ENCODE data around the gene TMEM18.
"Not testable (repeated sequence)": the region's sequence is repeated elsewhere in the genome, so short reads cannot be mapped to it uniquely, and the experiment has no call there.

TMEM18 gene

GRCh38 chr2:689237-689636 is 12.0 kb upstream of the TMEM18 start:
- DNase-seq (ENCODE audit: extremely low read depth, low read depth): no peak
- no peak overlapping the region for H3K4me3 ChIP-seq (replicated peaks; ENCODE audit: low read depth, low read length)
- no peak for TF ChIP-seq CTCF (IDR thresholded peaks at IDR 0.05; ENCODE audit: low read depth, low read length, missing control alignments)

- no peak for DNase-seq (ENCODE audit: extremely low read depth, low read depth)
- no peak overlapping the region for H3K4me3 ChIP-seq (replicated peaks; ENCODE audit: low read depth, low read length)
- TF ChIP-seq CTCF (IDR thresholded peaks at IDR 0.05; ENCODE audit: low read depth, low read length, missing control alignments): no peak
These were observed 11.4 kb upstream of the TMEM18 start for GRCh38 chr2:688504-689076.

- no peak overlapping the region for H3K4me3 ChIP-seq (replicated peaks; ENCODE audit: low read depth, low read length)
- DNase-seq (ENCODE audit: extremely low read depth, low read depth): no peak
- no peak for TF ChIP-seq CTCF (IDR thresholded peaks at IDR 0.05; ENCODE audit: low read depth, low read length, missing control alignments)
These were observed 8.2 kb upstream of the TMEM18 start for GRCh38 chr2:685421-685820.

GRCh38 chr2:684913-685312 is 7.7 kb upstream of the TMEM18 start:
- not testable (repeated sequence) for DNase-seq (ENCODE audit: extremely low read depth, low read depth); H3K4me3 ChIP-seq (replicated peaks; ENCODE audit: low read depth, low read length)

GRCh38 chr2:682226-682625 is 5.0 kb upstream of the TMEM18 start:
- TF ChIP-seq CTCF (IDR thresholded peaks at IDR 0.05; ENCODE audit: low read depth, low read length, missing control alignments): no peak
- H3K4me3 ChIP-seq (replicated peaks; ENCODE audit: low read depth, low read length): no peak overlapping the region
- no peak for DNase-seq (ENCODE audit: extremely low read depth, low read depth)

GRCh38 chr2:681312-681711 is 4.1 kb upstream of the TMEM18 start:
- DNase-seq (ENCODE audit: extremely low read depth, low read depth): no peak
- no peak overlapping the region for H3K4me3 ChIP-seq (replicated peaks; ENCODE audit: low read depth, low read length)
- TF ChIP-seq CTCF (IDR thresholded peaks at IDR 0.05; ENCODE audit: low read depth, low read length, missing control alignments): no peak

- no peak for DNase-seq (ENCODE audit: extremely low read depth, low read depth)
- no peak overlapping the region for H3K4me3 ChIP-seq (replicated peaks; ENCODE audit: low read depth, low read length)
- TF ChIP-seq CTCF (IDR thresholded peaks at IDR 0.05; ENCODE audit: low read depth, low read length, missing control alignments): no peak
These were observed 3.3 kb upstream of the TMEM18 start for GRCh38 chr2:680496-680895.

All from HFF-Myc (cell line).